Spleen (tissue), 11 donors: ENCODE measurements around the gene ERICH6. TPM values are rescaled to one million over a fixed set of nuclear protein-coding genes. Genes with fewer than 3 reads are reported as not detected.

Experiments used
- DNase-seq: peaks from one replicate; pipeline ENCODE4 v3.0.0-alpha.2; 2020
- H3K27ac ChIP-seq, 8 donors: fragments of 200-600 bp; sonication (generic) in 7 of 8; 1 replicate in 4 of 8; 2 replicates in 4 of 8; pipeline versions ENCODE4 v1.5.0 to v1.8.0; 2016 to 2021; ENCODE audit warnings: inconsistent platforms in 4 of 8, mild to moderate bottlenecking in 4 of 8, moderate library complexity in 1 of 8
- H3K27me3 ChIP-seq, 7 donors: fragments of 200-600 bp; sonication (generic) in 6 of 7; replicated peaks in 1 of 7; 1 replicate in 4 of 7; 2 replicates in 3 of 7; pipeline versions ENCODE4 v1.5.0 to v1.8.0; 2016 to 2021; ENCODE audit warnings: inconsistent platforms in 3 of 7, mild to moderate bottlenecking in 1 of 7
- H3K36me3 ChIP-seq, 6 donors: fragments of 200-600 bp; sonication (generic) in 5 of 6; 1 replicate in 4 of 6; 2 replicates in 2 of 6; pipeline versions ENCODE4 v1.5.0 to v1.8.0; 2016 to 2021; ENCODE audit warnings: inconsistent platforms in 2 of 6
- H3K4me1 ChIP-seq, 6 donors: fragments of 200-600 bp; sonication (generic) in 5 of 6; 1 replicate in 3 of 6; 2 replicates in 3 of 6; pipeline versions ENCODE4 v1.5.0 to v1.8.0; 2016 to 2021; ENCODE audit warnings: inconsistent platforms in 3 of 6
- H3K4me3 ChIP-seq, 8 donors: fragments of 200-600 bp; sonication (generic) in 7 of 8; 1 replicate in 4 of 8; 2 replicates in 4 of 8; pipeline versions ENCODE4 v1.5.0 to v1.8.0; 2016 to 2021; ENCODE audit warnings: inconsistent platforms in 4 of 8, mild to moderate bottlenecking in 4 of 8, moderate library complexity in 2 of 8
- H3K9me3 ChIP-seq, 8 donors: fragments of 200-600 bp; sonication (generic) in 7 of 8; 1 replicate in 4 of 8; 2 replicates in 4 of 8; pipeline versions ENCODE4 v1.5.0 to v1.8.0; 2016 to 2021; ENCODE audit warnings: inconsistent platforms in 4 of 8
- CTCF ChIP-seq, 11 experiments: fragments of 200-600 bp in 7 of 11; fragments of 450-650 bp in 4 of 11; sonication (generic) in 4 of 11; IDR thresholded peaks in 8 of 11; conservative IDR thresholded peaks in 3 of 11; 1 replicate in 7 of 11; 2 replicates in 4 of 11; pipeline versions ENCODE4 v1.4.0 to v1.8.0; 2016 to 2021; ENCODE audit warnings: antibody characterized with exemption in 11 of 11, inconsistent platforms in 4 of 11, mild to moderate bottlenecking in 1 of 11
- POLR2A ChIP-seq, 3 donors: fragments of 450-650 bp; IDR thresholded peaks; one replicate each; pipeline ENCODE4 v1.5.1; 2017; ENCODE audit warnings: antibody characterized with exemption in 3 of 3, mild to moderate bottlenecking in 1 of 3
- POLR2AphosphoS5 ChIP-seq, 3 donors: sonication (generic); formaldehyde crosslinking; IDR thresholded peaks; one replicate each; pipeline ENCODE4 v1.5.1; 2017; ENCODE audit warnings: antibody characterized with exemption in 3 of 3
- WGBS, 5 donors: extraction: QIAGEN DNeasy Blood & Tissue Kit in 3 of 5; methylation state at CpG; one replicate each; pipeline versions ENCODE4 v1.1.5 to v1.1.7; 2013 to 2018; 5-methylcytosine and 5-hydroxymethylcytosine counted together
- intact Hi-C: fragments of 100-400 bp; cut with DNase I; formaldehyde crosslinking; loops from one replicate; pipeline ENCODE4 v1.15.0; 2023; ENCODE audit warnings: low total_unique reads
- polyA plus RNA-seq, 3 donors: library from polyadenylated mRNA; stranded (reverse); fragments of 200-250 nt; gene quantifications; one replicate each; pipeline ENCODE4 v1.2.1, GENCODE V29; 2013
- total RNA-seq, 7 donors: library from RNA; depleted of rRNA in 3 of 7; stranded (reverse); fragments of >200 nt in 3 of 7; fragmentation: NEBNext Ultra II Directional in 4 of 7; extraction: Animal tissue kit (Norgen Biotek cat#: 25700) in 4 of 7; gene quantifications; one replicate each; pipeline versions ENCODE4 v1.1.0 to v1.2.1, GENCODE V29; 2016 to 2021
- donor health status: healthy with polysubstance abuse.
- donor health status: DM: no; HTN: no; CAD: no; lungs with moderate emphysema.
- donor health status: DM: no; HTN: no; CAD: no.
- donor health status: Bipolar disorder and iron deficiency.
- donor health status: healthy.
- donor health status: DM: no; HTN: no; CAD: no.
- donor health status: DM: yes; HTN: yes; CAD: no.

Gene ERICH6
- total and polyA plus RNA-seq, 10 donors, result not detected

- Histone ChIP-seq H3K27ac (peak overlapping the region; percentile 75 to 91 (median 84)), H3K36me3 (peaks cover 0 to 8% (median 0%) of the 10 kb centered on the region in 6 donors), H3K4me1 (peaks cover 0 to 27% (median 15%) of the 10 kb centered on the region in 6 donors), H3K27me3 (no peaks in the 10 kb centered on the region), H3K9me3 (no peaks in the 10 kb centered on the region), H3K4me3 (peak overlapping the region; percentile 46 to 84 (median 60))
- intact Hi-C loops, result no loop called here
- TF ChIP-seq CTCF (IDR thresholded peaks at IDR 0.05 in 8 of 11, conservative IDR thresholded peaks at IDR 0.05 in 3 of 11), result no peak
- peak in 1 of 3 donors; percentile 2 for TF ChIP-seq POLR2AphosphoS5 (IDR thresholded peaks at IDR 0.05)
- no peak for TF ChIP-seq POLR2A (IDR thresholded peaks at IDR 0.05)
- DNase-seq, result peak; percentile 88
- 1 to 6% (median 4%) methylated on average over 28 to 29 of the region's 29 CpGs for WGBS, 5 donors
Observed at GRCh38 chr3:150703299-150703755, 393 bp downstream of the ERICH6 start.

- peaks cover 0 to 14% (median 8%) of the 10 kb centered on the region in 6 donors for H3K4me1 ChIP-seq
- no peak for TF ChIP-seq POLR2AphosphoS5 (IDR thresholded peaks at IDR 0.05)
- TF ChIP-seq POLR2A (IDR thresholded peaks at IDR 0.05), result no peak
- no peak for TF ChIP-seq CTCF (IDR thresholded peaks at IDR 0.05 in 8 of 11, conservative IDR thresholded peaks at IDR 0.05 in 3 of 11)
- no peak overlapping the region for H3K4me3 ChIP-seq
- no peaks in the 10 kb centered on the region for H3K36me3 ChIP-seq
- intact Hi-C loops, result no loop called here
- H3K27me3 ChIP-seq, result no peaks in the 10 kb centered on the region
- no peaks in the 10 kb centered on the region for H3K9me3 ChIP-seq
- no peak for DNase-seq
- no peak overlapping the region for H3K27ac ChIP-seq
- 67 to 87% (median 81%) methylated on average over 2 of the region's 2 CpGs for WGBS, 5 donors
Observed at GRCh38 chr3:150699068-150699639, 4.6 kb downstream of the ERICH6 start.

GRCh38 chr3:150697646-150698045 is 6.1 kb downstream of the ERICH6 start:
- intact Hi-C loops, result no loop called here
- Histone ChIP-seq H3K27me3 (no peaks in the 10 kb centered on the region), H3K4me1 (peaks cover 0 to 7% (median 0%) of the 10 kb centered on the region in 6 donors), H3K36me3 (no peaks in the 10 kb centered on the region), H3K4me3 (no peak overlapping the region), H3K9me3 (peaks cover 0 to 9% (median 7%) of the 10 kb centered on the region in 8 donors), H3K27ac (no peak overlapping the region)
- DNase-seq, result no peak
- TF ChIP-seq POLR2AphosphoS5 (IDR thresholded peaks at IDR 0.05), result no peak
- no peak for TF ChIP-seq CTCF (IDR thresholded peaks at IDR 0.05 in 8 of 11, conservative IDR thresholded peaks at IDR 0.05 in 3 of 11)
- no peak for TF ChIP-seq POLR2A (IDR thresholded peaks at IDR 0.05)

GRCh38 chr3:150691414-150692040 is 12.2 kb downstream of the ERICH6 start:
- TF ChIP-seq POLR2AphosphoS5 (IDR thresholded peaks at IDR 0.05), result no peak
- no peak for TF ChIP-seq POLR2A (IDR thresholded peaks at IDR 0.05)
- TF ChIP-seq CTCF (IDR thresholded peaks at IDR 0.05 in 8 of 11, conservative IDR thresholded peaks at IDR 0.05 in 3 of 11), result no peak
- Histone ChIP-seq H3K4me1 (no peaks in the 10 kb centered on the region), H3K9me3 (peaks cover 0 to 30% (median 24%) of the 10 kb centered on the region in 8 donors), H3K4me3 (no peak overlapping the region), H3K36me3 (no peaks in the 10 kb centered on the region), H3K27ac (no peak overlapping the region), H3K27me3 (no peaks in the 10 kb centered on the region)
- intact Hi-C loops, result no loop called here
- 83 to 92% (median 88%) methylated on average over 2 of the region's 2 CpGs for WGBS, 5 donors
- DNase-seq, result no peak
